ENCODE data around the gene CCNYL1. TPM values are rescaled to one million over a fixed set of nuclear protein-coding genes. Genes with fewer than 3 reads are reported as not detected.

Gene CCNYL1
- polyA plus RNA-seq, 1 of the 3 experiments (the other 2 are of a cell fraction), result 8.7 TPM

DNA sequence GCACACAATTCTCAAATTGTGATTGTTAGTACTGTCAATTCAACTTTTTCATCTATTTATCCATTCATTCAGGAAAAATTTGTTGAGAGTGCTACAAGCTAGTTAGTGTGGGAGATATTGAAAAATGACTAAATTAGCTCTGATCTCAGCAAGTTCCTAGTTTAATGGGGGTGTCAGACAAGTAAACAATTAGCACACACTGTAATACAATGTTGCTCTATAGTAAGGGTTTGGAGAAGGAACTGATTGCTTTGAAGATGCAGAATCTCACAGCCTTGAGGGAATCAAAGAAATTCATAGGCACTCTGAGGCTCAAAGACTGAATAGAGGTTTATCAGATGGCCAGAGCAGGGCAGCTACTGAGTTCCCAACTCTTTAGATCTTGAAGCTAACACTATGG lies 6.8 kb upstream of the CCNYL1 start:
- CTCF ChIA-PET, result interaction anchor here (0.7 to 1.8 kb wide), 5 partner anchors 13 to 46 kb away, joined by 3 to 4 read pairs (median 3); no protein-coding TSS in a partner anchor

More for the DNA sequence above, 6.8 kb upstream of the CCNYL1 start:
- Histone ChIP-seq H3K4me2 (no peak overlapping the region), H2AFZ (ENCODE audit: low read depth) (no peak overlapping the region), H3F3A (replicated peaks; ENCODE audit: insufficient read depth) (peaks cover 8% of the 10 kb centered on the region), H3K9ac (no peak overlapping the region), H3K9me3 (no peaks in the 10 kb centered on the region), H4K20me1 (ENCODE audit: insufficient read depth) (no peaks in the 10 kb centered on the region), H3K79me2 (ENCODE audit: insufficient read depth) (no peaks in the 10 kb centered on the region), H3K36me3 (replicated peaks in 1 of 2; ENCODE audit: control insufficient read depth in 1 of 2, insufficient read depth in 2 of 2, low read length in 1 of 2) (no peaks in the 10 kb centered on the region), H3K4me3 (ENCODE audit: low read depth in 2 of 2, low read length in 1 of 2) (no peak overlapping the region), H3K27ac (ENCODE audit: low read depth in 2 of 2, low read length in 1 of 2) (no peak overlapping the region), H3K4me1 (ENCODE audit: control insufficient read depth in 1 of 2, insufficient read depth in 2 of 2, low read depth in 1 of 2, low read length in 1 of 2) (no peaks in the 10 kb centered on the region), H3K9me2 (no peaks in the 10 kb centered on the region), H3K27me3 (ENCODE audit: insufficient read depth) (no peaks in the 10 kb centered on the region)
- POLR2A ChIA-PET, result no interaction called here
- no peak for DNase-seq
- TF ChIP-seq TAF1 (IDR thresholded peaks at IDR 0.05; ENCODE audit: borderline replicate concordance, low read depth, low read length), result no peak
- no peak for TF ChIP-seq MEF2A (IDR thresholded peaks at IDR 0.05; ENCODE audit: borderline replicate concordance, low read depth)
- TF ChIP-seq EP300 (IDR thresholded peaks at IDR 0.05; ENCODE audit: borderline replicate concordance in 1 of 2, low read depth in 1 of 2, low read length in 1 of 2), result no peak
- TF ChIP-seq IRF3 (IDR thresholded peaks at IDR 0.05; ENCODE audit: low read depth, low read length), result no peak
- TF ChIP-seq RXRA (IDR thresholded peaks at IDR 0.05; ENCODE audit: borderline replicate concordance, low read depth), result no peak
- TF ChIP-seq TEAD4 (IDR thresholded peaks at IDR 0.05; ENCODE audit: borderline replicate concordance, insufficient read depth), result no peak
- no peak for TF ChIP-seq USF1 (IDR thresholded peaks at IDR 0.05; ENCODE audit: borderline replicate concordance, low read depth)
- TF ChIP-seq REST (IDR thresholded peaks at IDR 0.05; ENCODE audit: low read depth, low read length), result no peak
- TF ChIP-seq TCF12 (IDR thresholded peaks at IDR 0.05), result no peak
- no peak for TF ChIP-seq POLR2AphosphoS5 (IDR thresholded peaks at IDR 0.05; ENCODE audit: low read depth, low read length)
- no peak for TF ChIP-seq EZH2phosphoT487 (IDR thresholded peaks at IDR 0.05; ENCODE audit: borderline replicate concordance, low read depth)
- no peak for TF ChIP-seq RCOR1 (IDR thresholded peaks at IDR 0.05; ENCODE audit: low read length)
- TF ChIP-seq MAX (IDR thresholded peaks at IDR 0.05; ENCODE audit: low read depth), result no peak
- TF ChIP-seq, protein P1, sequence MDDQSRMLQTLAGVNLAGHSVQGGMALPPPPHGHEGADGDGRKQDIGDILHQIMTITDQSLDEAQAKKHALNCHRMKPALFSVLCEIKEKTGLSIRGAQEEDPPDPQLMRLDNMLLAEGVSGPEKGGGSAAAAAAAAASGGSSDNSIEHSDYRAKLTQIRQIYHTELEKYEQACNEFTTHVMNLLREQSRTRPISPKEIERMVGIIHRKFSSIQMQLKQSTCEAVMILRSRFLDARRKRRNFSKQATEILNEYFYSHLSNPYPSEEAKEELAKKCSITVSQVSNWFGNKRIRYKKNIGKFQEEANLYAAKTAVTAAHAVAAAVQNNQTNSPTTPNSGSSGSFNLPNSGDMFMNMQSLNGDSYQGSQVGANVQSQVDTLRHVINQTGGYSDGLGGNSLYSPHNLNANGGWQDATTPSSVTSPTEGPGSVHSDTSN (IDR thresholded peaks at IDR 0.05), result no peak
- no peak for TF ChIP-seq ZBTB33 (IDR thresholded peaks at IDR 0.05; ENCODE audit: borderline replicate concordance, low read depth)
- no peak for TF ChIP-seq MXI1 (IDR thresholded peaks at IDR 0.05; ENCODE audit: low read depth, low read length)
- TF ChIP-seq RFX5 (IDR thresholded peaks at IDR 0.05; ENCODE audit: low read length), result no peak
- no peak for TF ChIP-seq SMC3 (IDR thresholded peaks at IDR 0.05; ENCODE audit: low read depth, low read length)

All from SK-N-SH (cell line).